Neural cell (in vitro differentiated cells): Measurements from ENCODE around the gene ARPC4.

Experiments used
- EP300 ChIP-seq: fragments of 450-650 bp; conservative IDR thresholded peaks from 2 replicates; pipeline ENCODE4 v1.6.1; 2014; ENCODE audit warnings: antibody characterized with exemption, mild to moderate bottlenecking, moderate library complexity; ENCODE audit not compliant: poor library complexity, severe bottlenecking
- POLR2AphosphoS5 ChIP-seq: IDR thresholded peaks from 2 replicates; pipeline ENCODE4 v1.6.1; 2012
- TF ChIP-seq, protein P1 (sequence below): fragments of 450-650 bp; IDR thresholded peaks from 2 replicates; pipeline ENCODE4 v1.5.1; 2014; ENCODE audit warnings: antibody characterized with exemption, mild to moderate bottlenecking, moderate library complexity; ENCODE audit not compliant: poor library complexity, severe bottlenecking

GRCh38 chr3:9794400-9794799 lies 1.5 kb downstream of the ARPC4 start:
- TF ChIP-seq EP300 (no peak), POLR2AphosphoS5 (no peak)
- TF ChIP-seq, protein P1, sequence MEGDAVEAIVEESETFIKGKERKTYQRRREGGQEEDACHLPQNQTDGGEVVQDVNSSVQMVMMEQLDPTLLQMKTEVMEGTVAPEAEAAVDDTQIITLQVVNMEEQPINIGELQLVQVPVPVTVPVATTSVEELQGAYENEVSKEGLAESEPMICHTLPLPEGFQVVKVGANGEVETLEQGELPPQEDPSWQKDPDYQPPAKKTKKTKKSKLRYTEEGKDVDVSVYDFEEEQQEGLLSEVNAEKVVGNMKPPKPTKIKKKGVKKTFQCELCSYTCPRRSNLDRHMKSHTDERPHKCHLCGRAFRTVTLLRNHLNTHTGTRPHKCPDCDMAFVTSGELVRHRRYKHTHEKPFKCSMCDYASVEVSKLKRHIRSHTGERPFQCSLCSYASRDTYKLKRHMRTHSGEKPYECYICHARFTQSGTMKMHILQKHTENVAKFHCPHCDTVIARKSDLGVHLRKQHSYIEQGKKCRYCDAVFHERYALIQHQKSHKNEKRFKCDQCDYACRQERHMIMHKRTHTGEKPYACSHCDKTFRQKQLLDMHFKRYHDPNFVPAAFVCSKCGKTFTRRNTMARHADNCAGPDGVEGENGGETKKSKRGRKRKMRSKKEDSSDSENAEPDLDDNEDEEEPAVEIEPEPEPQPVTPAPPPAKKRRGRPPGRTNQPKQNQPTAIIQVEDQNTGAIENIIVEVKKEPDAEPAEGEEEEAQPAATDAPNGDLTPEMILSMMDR, result no peak
